Measurements from ENCODE around the gene C11orf98.

C11orf98 gene

DNA sequence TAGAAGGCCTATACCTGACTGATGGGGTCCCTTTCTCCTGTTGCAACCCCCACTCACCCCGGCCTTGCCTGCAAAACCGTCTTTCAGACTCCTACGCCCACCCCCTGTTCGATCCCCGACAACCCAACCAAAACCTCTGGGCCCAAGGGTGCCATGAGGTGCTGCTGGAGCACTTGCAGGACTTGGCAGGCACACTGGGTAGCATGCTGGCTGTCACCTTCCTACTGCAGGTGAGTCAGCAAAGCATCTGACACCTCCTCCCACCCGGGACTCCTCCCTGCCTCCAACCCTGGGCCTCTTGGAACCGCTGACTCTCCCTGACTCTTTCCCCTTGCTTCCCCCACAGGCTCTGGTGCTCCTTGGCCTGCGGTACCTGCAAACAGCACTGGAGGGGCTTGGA is 50.7 kb downstream of the C11orf98 start:
- H3K4me3 ChIP-seq (ENCODE audit: low read length): no peak overlapping the region
- TF ChIP-seq CTCF (conservative IDR thresholded peaks at IDR 0.05; ENCODE audit: low read depth, low read length): no peak
- DNase-seq (ENCODE audit: low read depth): no peak

DNA sequence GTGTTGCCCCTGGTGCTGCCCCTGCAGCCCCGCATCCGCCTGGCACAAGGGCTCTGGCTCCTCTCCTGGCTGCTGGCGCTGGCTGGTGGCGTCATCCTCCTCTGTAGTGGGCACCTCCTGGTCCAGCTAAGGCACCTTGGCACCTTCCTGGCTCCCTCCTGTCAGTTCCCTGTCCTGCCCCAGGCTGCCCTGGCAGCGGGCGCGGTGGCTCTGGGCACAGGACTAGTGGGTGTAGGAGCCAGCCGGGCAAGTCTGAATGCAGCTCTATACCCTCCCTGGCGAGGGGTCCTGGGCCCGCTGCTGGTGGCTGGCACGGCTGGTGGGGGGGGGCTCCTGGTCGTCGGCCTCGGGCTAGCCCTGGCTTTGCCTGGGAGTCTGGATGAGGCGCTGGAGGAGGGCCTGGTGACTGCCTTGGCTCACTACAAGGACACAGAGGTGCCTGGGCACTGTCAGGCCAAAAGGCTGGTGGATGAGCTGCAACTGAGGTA is 51.7 kb downstream of the C11orf98 start:
- no peak for DNase-seq (ENCODE audit: low read depth)
- peak overlapping the region; percentile 76 for H3K4me3 ChIP-seq (ENCODE audit: low read length)

More for the DNA sequence above, 51.7 kb downstream of the C11orf98 start:
- TF ChIP-seq CTCF (conservative IDR thresholded peaks at IDR 0.05; ENCODE audit: low read depth, low read length): no peak

All from retinal pigment epithelial cell (primary cell).